NCI-H128 (cell line): Measurements from ENCODE around the gene RAB36.

Source experiments
- DNase-seq: peaks from one replicate; lab custom pipeline; 2025; ENCODE audit not compliant: unreplicated experiment; lab: John Stamatoyannopoulos, UW

RAB36 gene

DNA sequence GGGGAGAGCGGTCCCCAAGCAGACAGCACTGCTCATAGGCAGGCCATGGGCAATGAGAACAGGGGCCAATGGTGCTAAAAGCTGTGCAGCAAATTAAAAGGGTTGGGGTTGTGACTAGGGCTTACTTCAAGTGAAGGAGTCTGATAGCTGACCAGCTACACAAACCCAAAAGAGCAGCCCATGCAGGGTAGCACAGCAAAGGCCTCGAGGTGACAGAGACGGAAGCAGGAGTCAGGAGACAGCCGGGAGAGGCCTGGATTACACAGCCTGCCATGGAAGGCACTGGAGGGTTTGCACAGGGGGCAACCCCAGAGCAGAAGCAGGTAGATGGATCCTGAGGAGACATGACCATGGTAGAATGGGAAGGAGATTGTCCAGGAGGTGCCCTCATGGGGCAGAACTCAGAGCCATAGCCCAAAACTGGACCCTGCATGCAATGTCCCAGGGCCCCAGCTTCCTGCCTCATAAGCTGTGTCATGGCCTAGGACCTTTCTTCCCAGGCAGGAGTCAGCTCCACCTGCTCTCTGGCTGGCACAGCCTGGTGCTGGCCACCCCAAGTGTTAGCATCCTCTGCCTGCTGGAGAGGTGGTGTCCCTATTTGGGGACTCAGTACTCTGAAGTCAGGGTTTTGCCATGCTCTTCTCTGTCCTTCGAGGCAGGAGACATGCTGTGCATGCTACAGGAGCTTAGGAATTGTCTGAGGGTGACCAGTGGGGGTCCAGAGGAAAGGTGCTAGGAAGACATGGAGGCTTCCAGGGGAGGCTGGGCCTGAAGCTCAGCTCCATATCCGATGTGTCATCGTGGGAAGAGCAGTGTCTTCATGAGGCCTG, 36.8 kb upstream of the RAB36 start:
- no peak for DNase-seq

DNA sequence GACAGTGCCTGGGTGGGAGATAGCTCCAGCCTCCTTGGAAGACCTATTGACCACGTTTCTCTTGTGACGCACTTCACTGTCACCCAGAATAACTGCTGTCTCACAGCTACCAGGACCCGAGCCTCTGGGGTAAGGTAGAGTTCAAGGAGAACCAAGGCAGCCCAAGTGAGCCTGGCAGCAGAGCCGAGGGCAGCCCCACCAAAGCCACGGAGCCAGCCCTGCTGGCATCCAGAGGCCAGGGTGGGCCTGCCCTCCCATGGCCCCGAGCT, 36.3 kb upstream of the RAB36 start:
- no peak for DNase-seq

DNA sequence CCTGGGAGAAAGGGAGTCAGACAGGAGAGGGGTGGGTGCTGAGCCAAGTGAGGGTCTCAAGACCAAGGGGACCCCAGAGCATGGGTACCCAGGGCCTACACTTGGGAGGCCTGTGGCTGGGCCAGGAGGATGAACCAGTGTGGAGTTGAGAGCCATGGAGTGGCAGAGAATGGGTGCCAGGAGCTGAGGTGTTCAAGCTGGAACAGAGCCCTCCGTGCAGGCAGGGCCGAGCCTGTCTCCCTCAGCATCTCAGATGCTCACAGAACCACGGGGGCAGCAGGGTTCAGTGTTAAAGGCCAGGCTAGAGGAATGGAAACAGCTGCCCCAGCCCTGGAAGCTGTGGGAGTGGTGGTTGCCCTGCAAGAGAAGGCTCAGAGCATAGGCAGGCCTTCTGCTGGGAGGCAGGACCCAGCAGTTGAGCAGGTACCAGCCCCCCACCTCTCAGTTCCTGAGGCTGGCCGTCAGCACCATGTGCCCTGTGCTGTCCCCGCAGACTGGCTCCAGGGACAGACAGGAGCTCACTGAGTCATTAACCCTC, 35.8 kb upstream of the RAB36 start:
- DNase-seq = no peak

DNA sequence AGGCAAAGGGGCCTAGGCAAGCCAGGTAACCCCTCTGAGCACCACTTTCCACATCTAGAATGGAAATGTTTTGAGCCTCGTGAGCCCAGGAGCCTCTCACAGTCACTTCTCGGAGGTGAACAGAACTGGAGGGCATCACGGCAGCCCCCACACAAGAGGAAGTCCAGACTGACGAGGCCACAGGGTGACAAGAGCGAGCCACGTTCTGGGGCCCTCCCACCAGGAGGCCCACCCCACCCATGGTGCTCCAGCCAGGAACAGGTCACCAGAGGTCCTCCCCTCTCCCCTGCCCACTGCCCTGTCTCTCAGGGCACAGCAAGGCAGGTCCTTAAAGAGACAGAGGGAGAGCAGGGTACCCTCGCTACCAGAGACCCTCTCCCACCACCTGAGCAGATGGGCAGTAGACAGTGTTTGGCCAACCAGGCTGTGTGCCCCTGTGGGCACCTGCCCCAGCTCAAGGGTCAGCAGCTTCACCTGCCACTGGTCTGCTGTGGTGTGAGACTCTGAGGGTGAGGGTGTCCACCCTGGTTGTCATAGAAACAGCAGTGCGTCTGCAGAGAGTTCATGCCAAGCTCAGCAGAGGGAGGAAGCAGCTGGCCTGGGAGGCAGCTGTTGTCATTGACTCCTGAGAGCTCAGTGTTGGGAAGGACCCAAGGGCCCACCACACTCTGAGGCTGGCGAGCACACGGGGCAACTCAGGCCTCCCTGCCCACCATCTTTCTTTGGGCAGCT, 34.9 kb upstream of the RAB36 start:
- DNase-seq = no peak

DNA sequence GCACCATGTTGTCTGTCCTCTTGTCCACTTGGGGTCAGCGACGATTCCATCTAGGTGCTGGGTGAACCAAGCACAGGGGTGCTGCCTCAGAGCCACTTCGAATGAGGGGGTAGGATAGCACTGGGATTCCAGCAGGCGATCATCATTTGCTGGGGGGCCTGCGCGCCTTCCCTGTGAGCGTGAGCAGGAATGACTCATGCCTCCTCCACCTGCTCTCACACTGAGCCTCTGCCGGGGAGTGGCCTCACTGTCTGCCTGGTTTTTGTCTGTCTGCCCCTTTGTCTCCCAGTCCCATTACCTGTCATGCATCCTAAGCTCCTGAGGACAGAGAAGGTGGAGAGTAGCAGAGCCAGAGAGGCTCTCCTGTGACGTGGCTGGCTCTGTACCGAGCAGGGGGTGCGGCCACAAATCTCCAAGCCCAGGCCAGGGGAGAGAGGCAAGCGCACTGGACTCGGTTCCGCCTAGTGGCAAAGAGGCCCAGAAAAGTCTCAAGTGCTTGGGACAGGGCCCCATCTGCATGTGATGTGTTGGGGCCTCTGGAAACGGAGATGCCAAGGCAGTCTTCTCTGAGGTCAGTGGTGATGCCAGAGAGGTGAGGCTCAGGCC, 34.3 kb upstream of the RAB36 start:
- no peak for DNase-seq

DNA sequence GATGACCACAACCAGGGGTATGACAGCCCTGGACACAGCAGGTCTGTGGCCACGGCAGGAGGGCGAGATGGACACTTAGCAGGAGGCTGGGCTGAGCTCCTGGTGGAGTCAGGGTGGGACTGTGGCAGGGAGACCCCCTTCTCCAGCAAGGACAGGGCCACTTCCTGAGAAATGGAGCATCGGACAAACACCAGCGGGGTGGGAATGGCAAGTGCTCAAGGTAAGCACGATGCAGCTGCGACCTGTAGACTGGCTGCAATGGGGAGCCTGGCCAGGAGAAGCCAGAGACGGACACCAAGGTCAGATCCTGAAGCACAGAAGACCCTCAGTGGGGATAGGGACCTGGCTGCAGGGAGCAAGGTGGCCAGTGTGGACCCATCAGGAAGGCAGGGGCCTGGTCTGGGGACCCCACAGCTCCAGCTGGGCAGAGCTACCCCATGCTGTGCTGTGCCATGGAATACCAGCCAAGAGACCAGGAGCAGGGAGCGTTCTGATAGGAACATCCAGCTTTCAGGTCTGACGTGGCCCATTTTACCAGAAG, 32.7 kb upstream of the RAB36 start:
- DNase-seq = no peak

DNA sequence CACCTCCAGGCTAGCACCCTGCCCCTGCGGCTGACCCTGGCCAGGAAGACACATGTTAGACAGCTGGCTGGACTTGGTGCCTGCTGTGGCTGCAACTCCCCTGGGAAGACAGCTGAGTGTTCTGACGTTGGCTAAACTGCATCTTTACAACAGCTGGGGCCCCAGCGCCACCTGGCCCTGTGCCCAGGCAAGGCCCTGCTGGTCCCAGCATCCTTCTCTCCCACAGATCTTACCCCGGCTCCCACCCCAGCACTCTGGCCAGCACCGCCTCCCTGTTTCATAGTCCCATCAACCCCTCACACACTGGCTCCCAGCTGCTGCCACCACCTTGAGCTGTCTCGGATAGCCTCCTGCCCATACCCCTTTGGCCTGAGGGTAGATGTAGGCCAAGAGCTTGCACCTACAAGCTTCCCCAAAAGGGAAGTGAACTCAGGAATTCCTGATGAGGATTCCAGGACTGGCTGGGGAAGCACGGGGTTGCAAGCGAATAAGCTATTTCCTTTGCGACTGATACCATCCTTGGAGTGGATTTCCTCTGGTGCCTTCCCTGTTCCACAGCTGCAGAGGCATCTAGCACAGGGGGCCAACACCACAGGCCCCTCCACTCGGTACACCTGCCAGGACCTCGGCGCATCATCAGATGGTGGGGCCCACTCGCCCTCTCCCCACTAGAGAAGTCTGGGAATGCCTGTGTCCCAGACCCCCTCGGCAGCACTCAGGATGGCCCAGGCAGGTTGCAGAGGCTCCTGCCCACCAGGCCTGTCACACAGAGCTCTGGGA, 32.0 kb upstream of the RAB36 start:
- no peak for DNase-seq

DNA sequence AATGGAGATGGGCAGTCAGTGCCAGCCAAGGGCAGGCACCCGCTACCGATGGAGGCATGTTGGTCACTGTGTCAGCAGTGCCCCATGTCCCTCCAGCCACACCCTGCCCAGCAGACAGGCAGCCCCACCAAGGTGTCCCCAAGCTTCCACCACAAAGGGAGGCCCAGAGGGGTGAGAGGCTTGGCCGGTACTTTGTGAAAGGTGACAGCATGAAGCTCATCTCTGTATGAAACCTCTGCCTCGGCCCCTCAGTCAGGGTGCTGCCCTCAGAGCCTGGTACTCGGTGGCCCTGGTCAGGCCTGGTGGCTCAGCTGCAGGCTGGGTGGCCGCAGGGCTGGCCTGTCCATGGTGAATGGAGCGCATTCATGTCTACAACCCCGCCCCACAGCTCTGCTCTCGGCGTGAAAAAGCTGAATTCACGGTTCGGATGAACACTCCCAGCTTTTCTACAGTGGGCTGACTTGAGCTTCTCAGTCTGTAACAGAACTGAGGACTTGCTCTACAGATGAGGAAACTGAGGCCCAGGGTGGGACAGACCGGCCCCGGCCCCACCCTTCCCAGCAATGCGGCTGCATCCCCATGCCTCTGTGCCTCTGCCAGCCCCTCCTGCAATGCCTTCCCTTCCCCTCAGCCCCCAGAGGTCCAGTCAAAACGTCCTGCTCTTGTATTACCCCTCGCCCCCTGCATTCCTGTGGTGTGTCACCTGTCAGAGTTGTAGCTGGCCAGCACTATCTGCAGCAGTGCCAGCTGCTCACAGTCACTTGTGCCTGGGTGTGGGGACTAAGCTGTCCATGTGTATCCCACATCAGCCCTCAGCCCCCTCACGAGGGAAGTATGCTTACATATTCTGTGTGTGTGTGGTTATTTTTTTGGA, 31.2 kb upstream of the RAB36 start:
- DNase-seq = no peak

DNA sequence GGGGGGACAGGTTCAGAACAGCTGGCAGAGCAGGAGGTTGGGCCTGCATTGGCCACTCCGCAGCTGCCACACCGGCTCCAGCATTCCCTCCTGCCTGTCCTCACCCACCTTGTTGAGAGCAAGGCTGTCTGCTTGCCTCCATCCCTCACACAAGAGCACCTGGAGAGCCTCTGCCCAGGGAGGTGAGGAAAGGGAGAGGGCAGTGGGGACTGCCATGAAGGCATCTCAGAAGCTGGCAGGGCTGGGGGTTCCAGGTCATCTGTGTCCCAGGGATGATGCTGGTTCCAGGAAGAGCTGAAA, 30.6 kb upstream of the RAB36 start:
- no peak for DNase-seq

DNA sequence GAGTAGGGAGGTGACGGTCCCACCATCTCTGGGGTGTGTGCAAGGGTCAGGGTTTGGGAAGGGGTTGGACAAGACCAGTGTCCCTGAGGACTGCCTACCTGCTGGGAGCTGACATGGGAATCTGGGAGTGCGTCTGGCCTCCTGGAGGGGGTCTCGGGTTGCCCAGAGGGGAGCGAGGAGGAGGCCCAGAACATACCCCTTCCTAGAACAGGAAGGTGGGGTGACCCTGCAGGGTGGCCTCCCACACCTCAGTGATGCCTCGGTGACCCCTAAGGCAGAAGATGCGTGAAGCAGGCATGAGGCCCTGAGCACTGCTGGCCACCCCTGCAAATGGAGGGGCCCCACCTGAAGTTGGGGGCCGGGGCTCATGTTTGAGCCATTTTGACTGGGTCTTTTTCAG, 29.9 kb upstream of the RAB36 start:
- DNase-seq = no peak

DNA sequence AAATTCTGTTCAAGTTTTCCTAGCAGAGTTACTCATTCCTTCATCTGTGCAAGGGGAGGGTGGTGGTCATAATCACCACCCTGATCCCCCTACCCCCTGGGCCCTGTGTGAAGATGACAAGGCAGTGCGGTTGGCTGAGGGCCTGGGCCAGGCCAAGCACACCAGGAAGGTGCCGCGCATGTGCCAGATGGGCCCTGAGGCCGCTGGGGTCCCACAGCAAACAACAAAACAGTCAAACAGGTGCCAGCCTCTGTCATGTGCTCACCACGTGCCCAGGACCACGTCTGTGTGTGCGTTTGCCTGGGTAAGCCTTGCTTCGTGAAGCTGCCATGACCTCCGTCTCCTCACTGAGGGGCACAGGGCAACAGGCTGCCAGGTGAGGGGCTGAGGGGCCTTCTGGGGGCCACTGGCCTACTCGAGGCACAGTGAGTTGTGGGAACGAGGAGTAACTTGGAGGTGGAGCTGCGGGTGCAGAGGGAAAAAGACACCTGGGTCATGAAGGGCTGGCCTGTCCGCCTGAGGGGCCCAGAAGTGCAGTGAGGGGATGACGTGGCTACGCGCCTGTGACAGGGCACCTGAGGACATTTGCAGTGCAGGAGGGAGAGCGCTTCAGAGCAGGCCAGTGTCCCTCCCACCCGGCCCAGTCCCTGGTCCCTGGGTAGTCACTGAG, 29.3 kb upstream of the RAB36 start:
- DNase-seq = no peak

DNA sequence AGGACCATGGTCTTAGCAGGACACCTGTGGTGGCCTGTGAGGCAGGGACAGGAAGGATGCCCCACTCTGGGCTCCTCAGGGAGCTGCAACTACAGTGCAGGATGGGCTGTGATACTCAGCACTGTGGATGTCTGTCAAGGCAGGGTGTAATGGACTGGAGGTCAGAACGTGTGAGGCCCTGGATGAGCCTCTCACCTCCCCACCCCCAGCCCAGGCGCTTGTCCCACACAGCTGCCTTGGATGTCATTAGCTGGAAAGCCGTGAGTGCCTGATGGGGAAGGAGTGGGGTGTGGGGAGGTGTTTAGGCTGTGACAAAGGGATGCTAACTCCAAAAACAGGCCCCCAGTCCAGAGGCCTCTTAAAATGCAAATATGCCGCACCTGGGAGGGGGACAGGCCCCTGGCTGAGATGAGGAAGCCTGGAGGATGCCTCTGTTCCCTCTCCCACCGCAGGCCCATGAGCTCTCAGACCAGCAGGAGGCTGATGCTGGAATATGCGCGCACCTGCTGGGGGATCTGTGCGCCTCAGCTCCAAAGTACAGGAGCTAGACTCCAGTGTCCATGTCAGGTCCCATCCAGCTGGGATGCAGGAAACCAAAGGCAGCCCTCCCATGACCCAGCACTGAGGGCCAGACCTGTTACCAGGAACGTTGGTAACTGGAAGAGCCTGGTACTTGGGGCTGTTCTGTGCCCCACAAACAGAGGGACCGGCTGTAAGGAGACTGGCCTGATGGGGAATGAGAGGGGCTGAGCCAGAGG, 28.6 kb upstream of the RAB36 start:
- no peak for DNase-seq

DNA sequence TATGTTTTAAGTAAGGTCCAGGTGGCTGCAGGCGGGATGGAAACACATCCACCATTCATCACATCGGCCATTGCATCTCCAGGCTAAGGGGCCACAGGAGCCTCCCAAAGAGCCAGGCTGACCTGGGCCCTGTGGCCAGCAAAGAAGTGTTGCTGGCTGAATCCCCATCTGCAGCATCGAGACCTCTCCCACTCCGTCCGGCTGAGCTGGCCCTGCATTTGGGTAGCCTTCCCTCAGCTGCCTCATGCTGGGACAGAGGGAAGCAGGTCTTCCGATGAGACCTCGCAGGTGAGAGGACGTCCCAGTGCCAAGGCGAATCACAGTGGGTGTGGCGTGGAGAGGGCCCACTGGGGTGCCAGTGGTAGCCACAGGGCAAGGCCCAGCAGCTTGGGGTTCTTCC, 28.0 kb upstream of the RAB36 start:
- no peak for DNase-seq

DNA sequence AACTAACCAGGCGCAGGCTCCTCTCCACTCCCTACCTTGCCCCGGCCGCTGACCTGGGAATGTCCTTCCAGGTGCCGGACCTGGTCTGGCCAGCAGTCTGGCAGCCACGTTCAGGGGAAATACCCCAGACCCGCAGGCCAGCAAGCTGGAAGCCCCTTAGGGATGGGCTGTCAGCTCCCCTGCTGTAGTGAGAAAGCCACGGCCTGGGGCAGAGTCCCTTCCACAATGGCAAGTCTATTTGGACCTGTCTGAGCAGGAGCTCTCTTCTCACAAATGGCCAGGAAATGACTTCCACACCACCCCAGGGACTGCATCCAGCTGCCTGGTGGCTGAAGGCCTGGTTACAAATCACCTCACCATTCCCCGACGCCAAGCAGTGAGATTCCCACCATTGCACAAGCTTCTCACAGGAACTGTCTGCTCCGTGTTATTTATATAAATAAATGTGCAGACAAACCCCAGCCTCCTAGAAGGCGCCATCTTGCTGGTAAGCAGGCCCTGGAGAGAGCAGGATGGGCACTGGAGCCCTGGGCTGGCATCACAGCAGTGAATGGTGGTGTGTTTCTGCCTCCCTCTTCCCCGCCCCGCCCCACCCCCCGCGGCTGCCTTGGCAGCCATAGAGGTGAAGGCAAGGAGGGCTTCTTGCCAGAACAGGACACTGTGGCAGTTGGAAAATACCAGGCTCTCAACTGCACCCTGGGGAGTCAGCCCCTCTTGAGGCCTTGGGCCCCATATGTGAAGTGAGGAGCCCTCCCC, 27.2 kb upstream of the RAB36 start:
- no peak for DNase-seq

DNA sequence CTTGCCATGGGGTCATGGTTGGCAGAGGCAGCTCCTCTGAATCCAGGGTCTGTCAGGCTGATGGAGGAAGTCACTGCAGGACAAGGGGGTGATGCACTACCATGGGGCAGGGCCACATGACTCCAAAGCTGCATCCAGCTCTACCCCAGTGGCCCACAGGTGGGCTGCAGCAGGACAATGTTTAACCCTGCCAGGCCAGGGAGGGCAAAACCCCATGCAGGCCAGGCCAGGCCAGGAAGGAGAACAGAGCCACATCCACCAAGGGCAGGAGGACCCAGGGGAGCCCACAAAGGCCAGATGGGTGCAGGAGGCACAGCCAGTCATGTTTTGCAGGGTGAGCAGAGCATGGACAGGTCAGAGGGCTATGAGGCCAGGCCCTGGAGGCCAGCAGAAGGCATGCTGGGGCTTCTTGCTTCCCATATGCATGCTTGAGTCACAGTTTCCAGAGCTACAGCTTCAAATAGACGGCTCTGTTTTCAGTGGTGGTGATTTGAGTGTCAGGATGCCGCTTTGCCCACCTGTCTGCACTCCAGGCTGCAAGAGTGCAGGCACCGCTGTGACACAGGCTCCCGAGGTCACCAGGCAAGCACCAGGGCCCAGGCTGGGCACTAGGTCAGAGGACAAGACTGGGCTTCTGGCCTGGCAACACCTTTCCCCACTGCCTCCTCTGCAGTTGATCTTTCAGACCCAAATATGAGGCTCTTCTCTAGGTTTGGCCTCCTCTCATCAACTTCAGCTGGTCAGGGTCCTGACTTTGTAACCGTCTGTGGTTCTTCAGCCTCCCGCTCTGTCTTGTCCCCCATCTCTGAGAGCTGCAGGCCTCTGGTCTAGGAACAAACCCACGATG, 26.4 kb upstream of the RAB36 start:
- no peak for DNase-seq

DNA sequence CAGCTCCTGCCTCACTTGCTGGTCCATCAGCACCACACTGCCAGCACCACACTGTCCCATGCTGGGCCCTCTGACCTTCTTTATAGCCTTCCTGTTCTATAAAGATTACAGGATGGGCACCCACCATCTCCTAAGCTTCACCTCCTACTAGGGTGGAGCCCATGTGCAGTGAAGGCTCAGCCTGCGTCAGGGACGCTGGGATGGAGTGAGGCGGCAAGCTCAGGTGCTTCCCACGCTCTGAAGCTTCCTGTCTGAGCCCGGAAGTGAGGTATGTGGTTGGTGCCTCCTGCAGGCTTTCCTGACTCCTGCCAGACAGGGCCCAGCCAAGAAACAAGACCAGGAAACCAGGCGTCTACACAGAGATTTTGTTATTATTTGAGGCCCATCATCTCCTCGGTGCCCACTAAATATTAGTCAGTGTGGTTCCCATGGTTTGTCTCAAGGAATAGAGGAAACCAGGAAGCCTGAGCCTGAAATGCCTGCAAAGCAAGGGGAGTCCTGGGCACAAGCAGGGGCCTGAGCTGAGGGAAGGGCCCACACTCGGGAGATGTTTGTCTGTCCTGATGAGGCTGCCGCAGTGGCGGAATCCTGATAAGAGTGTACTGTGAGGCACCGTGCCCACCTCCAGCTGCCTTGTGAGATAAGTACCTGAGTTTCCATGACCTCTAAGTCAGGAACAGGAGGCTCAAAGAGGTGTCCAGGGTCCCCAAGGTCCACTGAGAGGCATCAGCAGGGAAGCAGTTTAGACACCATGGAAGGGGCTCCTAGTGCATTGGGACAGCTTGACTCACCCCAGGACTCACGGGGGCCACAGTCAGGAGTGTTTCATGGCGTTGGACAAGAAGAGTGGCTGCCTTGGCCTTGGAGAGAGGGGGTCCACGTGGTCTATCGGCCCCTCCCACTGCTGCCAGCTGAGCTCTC, 25.5 kb upstream of the RAB36 start:
- DNase-seq = no peak
